Stimulated activated CD4-positive, alpha-beta T cell treated with anti-CD3 and anti-CD28 coated beads, Interleukin-4, amount 100 ng/mL, for 4 hours (primary cell): ENCODE data around the gene GLIPR1.
A peak's percentile ranks its signal among the peaks of the same experiment; 100 is the strongest.
"Not testable (repeated sequence)": the region's sequence is repeated elsewhere in the genome, so short reads cannot be mapped to it uniquely, and the experiment has no call there.

Source experiments
- DNase-seq, 2 experiments: peaks; one replicate each; pipeline ENCODE4 v3.0.0-alpha.2; 2020

The GLIPR1 gene

DNA sequence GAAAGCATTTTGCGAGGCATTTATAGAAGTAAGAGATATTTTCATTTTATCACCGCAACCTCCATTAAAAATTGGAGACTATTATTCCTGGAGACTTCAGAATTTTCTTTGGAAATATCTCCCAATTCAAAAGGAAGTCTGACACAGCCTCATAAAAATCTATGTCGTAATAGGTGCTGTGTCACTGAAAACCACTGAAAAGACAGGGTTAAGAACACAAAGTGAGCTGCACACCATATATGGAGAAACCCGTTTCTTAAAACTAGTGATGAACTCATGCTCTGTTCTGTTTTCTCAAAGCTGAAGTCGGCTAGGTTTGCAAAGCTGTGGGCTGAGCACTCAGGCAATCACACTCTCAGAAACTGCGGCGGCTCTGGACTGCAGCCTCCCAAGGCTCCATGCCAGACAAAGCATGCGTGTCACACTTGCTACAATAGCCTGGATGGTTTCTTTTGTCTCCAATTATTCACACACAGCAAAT is at the start of gene GLIPR1:
Gene GLIPR1, plus strand, starts transcription at position 287 of the 481 bp plus-strand sequence. Its CDS starts 126 bp downstream, at position 413.
- peak; percentile 58 to 71 for DNase-seq

DNA sequence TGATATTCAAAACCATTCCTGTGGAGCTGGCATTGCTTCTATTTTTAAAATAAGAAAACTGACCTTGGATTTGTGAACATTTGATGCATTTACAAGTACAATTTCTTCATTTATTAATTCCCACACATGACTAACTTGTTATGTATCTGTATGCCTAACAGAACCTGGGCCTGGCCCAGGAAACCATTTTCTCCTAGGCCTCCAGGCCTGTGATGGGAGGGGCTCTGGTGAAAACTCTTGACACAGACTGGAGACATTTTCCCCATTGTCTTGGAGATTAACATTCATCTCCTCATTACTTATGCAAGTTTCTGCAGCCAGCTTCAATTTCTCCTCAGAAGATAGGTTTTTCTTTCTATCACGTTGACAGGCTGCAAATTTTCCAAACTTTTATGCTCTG is 47.6 kb upstream of the GLIPR1 start:
- no peak for DNase-seq

DNA sequence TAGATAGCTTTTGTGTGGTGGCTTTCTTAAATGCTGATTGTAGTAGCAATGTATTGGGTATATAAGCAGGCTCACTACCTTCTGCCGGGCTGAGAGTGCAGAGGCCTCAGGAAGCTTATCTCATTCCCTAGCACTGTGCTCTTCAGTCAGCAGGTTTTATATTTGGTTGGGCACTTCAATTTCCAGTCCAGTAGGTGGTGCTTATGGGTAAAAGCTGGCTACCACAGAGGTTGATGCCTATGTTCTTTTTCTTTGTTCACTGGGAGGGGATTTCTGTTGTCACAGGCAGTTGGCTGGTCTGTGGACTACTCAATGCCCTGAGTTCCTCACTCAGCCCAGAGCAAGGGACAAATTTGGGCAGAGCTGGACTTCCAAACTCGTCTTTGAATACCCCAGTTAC is 43.0 kb upstream of the GLIPR1 start:
- DNase-seq: no peak

DNA sequence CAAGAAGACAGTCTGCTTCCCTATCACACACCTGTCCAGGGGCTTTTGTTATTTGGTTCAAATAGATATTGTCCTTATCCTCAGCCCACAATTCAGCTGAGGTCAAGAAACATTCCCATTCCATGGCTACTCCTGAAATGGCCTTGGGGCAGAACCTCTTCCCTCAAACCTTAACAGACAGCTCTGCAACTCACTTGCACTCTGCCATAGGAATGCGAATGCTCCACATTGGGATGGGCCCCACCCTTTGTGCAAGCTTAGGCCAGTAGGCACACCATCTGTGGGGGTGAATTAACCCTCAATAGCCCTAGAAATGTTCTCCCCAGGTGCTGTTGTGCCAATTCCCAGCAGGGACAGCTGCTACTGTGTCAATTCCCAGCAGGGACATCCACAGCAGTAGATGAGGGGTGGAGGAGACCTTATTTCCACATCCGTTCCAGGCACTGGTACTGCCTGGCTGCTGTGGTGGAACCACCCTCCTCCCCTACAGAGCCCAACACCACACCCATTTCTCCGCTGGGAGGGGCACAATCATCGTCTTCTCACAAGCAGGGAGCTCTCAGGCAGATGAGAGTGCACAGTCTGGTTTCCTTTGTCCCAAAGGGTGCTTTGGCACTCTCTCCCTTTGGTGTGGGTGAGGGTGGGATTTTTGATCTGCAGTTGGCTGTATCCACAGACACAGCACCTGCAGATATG is 42.3 kb upstream of the GLIPR1 start:
- no peak for DNase-seq

DNA sequence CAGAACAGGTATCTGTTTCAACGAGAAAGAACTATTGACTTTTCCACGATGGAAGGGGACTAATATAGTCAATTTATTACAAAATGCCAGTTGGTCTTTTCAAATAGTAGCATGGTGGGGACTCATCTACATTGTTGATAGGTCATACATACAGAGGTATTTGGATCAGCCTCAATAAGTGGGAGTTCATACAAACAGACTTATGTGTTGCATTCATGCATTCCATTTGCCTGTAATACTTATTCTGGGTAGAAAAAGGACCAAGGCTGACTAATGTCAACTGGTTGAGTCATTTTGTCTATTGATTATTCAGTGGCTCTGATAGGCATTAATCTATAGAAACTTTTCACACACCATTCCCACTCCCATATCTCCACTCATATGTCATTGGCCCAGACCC is 41.5 kb upstream of the GLIPR1 start:
- no peak for DNase-seq

DNA sequence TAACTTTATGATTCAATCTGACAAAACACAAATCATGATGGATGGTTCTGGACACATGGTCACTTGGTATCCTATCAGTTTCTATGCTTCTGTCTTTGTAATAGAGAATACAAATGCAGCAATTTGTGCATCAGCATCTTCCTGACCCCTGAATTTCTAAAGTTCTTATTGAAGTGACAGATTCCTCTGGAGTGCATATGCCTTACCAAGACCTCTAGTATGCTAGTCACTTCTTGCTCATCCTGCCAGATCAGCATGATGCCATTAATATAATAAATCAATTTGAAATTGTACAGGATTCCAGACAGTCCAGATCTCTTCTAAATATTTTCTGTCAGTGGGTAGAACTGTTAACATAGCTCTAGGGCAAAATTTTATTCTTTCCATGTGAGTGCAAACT is 40.6 kb upstream of the GLIPR1 start:
- no peak for DNase-seq

DNA sequence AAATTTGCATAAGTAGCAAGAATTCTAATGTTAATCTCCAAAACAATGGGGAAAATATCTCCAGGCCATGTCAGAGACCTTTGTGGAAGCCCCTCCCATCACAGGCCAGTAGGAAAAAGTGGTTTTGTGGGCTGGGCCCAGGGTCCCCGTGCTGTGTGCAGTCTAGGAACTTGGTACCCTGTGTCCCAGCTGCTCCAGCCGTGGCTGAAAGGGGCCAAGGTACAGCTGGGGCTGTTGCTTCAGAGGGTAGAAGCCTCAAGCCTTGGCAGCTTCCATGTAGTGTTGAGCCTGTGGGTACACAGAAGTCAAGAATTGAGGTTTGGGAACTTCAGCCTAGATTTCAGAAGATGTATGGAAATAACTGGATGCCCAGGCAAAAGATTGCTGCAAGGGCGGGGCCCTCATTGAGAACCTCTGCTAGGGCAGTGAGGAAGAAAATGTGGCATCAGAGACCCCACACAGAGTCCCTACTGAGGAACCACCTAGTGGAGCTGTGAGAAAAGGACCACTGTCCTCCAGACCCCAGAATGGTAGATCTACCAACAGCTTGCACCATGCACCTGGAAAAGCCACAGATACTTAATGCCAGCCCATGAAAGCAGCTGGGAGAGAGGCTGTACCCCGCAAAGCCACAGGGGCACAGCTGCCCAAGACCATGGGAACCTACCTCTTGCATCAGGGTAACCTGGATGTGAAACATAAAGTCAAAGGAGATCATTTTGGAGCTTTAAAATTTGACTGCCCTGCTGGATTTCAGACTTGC is 38.7 kb upstream of the GLIPR1 start:
- DNase-seq: not testable (repeated sequence)

DNA sequence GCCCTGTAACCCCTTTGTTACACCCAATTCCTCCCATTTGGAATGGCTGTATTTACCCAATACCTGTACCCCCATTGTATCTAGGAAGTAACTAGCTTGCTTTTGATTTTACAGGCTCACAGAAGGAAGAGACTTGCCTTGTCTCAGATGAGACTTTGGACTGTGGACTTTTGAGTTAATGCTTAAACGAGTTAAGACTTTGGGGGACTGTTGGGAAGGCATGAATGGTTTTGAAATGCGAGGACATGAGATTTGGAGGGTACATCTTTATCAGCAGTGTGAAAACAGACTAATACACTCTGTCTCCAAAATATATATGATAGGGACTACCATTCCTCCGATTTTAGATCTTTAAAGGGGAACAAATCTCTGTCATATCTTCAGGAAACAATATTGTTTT is 38.1 kb upstream of the GLIPR1 start:
- not testable (repeated sequence) for DNase-seq

DNA sequence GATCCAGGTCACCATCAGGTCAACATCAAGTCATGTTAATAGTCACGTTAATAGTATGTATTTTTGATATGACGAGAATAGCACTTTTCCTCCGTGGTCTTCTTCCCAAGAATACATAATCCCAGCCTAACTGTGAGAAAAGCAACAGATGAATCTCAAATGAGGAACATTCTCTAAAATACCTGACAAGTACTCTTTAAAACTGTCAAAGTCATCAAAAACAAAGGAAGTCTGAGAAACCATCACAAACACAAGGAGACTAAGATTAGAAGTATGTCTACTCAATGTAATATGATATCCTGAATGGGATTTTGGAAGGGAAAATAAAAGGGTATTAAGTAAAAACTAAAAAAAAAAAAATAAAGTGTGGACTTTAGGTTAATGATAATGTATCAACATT is 36.8 kb upstream of the GLIPR1 start:
- no peak for DNase-seq

DNA sequence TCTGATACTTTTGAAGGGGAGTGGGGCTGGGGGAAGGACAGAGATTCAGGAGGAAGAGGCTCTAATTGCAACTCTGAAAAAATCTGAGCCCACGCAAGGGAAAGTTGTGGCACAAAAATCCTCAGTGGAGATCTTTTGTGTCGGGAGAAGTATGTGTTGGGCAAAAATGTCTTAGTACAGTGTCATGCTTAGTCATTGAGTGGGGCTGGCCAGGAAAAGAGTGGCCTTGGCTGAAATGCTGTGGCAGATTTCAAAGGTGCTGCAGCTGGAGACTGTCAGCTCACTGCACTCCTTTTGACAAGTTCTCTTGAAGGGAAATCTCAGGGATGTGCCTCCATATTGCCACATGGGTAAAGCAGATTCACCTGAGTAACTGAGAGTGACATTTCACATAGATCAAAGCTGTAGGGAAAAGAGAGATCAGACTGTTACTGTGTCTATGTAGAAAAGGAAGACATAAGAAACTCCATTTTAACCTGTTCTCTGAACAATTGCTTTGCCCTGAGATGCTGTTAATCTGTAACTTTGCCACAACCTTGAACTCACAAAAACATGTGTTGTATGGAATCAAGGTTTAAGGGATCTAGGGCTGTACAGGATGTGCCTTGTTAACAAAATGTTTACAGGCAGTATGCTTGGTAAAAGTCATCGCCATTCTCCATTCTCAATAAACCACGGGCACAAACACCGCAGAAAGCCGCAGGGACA is 36.0 kb upstream of the GLIPR1 start:
- no peak for DNase-seq

DNA sequence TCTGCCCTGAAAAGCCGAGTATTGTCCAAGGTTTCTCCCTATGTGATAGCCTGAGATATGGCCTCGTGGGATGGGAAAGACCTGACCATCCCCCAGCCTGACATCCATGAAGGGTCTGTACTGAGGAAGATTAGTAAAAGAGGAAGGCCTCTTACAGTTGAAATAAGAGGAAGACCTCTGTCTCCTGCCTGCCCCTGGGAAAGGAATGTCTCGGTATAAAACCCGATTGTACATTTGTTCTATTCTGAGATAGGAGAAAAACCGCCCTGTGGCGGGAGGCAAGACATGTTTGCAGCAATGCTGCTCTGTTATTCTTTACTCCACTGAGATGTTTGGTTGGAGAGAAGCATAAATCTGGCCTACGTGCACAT is 35.4 kb upstream of the GLIPR1 start:
- not testable (repeated sequence) for DNase-seq

DNA sequence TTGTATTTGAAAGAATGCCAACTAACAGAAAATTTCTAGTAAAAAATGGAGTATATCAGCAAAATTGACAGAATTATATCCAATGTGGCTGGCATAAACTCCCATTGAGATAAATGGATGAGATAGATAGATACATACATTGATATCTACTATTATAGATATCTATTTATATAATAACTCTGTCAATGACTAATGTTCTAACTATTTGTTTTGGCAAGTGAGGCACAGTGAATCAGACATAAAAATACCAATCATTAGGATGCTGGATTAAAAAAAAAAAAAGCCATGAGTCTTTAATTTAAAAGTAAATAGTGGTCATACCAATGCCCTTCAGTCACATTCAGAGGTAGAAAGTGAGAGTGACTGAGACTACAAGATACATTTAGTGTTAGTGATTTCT is 33.7 kb upstream of the GLIPR1 start:
- no peak for DNase-seq

DNA sequence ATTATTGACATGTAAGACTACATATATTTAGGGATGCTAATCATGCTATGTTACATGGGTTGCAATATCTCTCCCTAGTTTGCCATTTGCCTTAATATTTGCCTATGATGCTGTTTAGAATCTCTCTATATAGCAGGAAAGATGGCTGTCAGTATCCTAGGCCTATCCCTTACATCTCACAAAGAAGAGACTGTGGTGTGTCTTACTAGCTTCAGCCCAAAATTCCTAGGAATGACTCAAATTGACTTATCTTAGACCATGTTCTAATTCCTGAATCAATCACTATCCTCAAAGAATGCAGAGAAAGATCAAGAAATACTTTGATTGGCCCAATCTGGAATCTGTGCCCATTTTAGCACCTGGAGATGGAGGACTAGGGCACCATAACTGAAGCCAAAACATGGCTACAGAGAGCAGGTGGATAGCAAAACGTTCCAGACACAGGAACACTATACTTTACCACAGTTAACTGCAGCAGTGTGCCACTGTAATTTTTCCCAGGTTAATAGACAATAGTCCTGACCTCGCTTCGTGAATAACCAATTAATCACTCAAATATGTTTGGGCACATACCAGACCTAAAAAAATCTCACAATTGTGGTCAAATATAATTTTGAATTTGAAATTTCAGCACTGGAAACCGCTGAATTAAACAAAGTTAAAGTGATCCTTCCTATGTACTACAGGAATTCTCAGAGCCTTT is 32.7 kb upstream of the GLIPR1 start:
- DNase-seq: no peak

DNA sequence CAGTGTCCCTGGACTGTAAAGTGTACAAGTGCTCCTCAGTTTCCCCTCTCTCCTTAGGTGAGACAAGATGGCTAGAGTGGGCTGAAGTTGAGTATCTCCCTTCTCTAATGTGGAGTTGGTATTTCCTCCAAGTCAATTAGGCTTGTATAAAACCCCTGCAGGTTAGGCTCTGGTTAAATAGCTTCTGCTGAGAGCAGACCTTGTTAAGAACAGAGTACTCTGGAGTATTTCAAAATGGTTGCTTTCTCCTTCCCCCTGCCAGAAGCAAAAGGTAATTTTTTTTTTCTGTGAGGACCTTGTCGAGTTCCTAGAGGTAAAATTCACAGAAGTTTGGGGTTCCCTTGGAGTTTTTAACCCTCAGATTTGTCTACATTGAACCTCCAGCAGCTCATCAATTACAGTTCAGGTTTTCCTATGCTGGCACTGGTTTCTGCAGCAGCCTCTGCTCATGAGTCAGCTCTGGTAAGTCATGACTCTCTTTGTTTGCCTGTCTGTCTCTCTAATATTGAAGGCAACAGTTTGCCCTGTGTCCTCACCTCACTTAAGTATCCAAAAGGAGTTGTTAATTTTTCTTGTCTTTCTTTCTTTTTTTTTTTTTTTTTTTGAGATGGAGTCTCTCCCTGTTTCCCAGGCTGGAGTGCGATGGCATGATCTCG is 27.8 kb upstream of the GLIPR1 start:
- no peak for DNase-seq

DNA sequence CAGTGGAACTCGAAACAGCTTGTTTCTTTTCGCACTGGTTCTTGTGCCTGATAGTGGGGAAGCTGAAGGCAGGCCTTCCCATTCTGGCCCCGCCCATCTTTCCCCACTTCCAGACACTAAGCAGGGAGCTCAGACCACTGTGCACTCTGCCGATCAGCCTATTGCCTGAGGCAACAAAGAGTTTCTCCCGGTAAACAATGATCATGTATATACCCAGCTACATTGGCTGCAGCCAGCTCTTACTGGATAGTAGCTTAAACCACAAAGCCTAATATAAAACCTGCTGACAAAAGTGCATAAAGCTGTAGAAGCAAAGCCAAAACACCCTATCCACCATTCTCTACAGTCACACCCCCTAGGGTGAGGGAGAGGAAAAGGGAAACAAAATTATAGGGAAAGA is 24.7 kb upstream of the GLIPR1 start:
- DNase-seq: no peak

DNA sequence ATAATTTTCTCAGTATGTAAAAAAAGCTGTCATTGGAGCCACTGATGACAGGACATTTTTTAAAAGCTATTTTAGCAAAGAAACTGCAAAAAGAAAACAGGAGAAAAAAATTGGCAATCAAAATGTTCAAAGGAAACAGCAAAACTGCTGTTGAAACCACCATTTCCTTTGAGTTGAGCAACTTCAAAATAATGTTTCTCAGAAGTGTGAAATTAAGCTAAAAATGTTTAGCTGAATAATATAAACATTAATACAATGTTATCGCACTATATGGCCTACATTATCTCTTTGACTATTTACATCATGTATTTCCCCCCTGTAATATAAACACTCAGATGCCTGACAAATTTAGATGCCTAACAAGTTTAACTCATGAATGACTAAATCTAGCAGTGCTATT is 23.4 kb upstream of the GLIPR1 start:
- DNase-seq: no peak

DNA sequence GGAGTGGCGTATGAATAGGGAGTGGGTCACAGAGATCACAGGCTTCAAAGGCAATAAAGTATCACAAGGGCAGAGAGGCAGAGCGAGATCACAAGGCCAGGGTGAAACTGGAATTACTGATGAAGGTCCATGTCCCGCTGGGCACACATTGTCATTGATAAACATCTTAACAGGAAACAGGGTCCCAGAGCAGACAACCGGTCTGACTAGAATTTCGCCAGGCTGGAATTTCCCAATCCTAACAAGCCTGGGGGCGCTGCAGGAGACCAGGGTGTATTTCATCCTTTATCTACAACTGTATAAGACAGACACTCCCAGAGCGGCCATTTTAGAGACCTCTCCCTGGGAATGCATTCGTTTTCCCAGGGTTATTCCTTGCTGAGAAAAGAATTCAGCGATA is 22.7 kb upstream of the GLIPR1 start:
- not testable (repeated sequence) for DNase-seq

DNA sequence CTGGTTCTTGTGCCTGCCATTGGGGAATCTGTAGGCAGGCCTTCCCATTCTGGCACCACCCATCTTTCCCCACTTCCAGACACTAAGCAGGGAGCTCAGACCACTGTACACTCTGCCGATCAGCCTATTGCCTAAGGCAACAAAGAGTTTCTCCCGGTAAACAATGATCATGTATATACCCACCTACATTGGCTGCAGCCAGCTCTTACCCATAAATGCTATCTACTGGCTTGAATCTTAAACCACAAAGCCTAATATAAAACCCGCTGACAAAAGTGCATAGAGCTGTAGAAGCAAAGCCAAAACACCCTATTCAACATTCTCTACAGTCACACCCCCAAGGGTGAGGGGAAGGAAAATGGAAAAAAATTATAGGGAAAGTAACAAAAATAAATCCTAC is 20.8 kb upstream of the GLIPR1 start:
- DNase-seq: no peak

DNA sequence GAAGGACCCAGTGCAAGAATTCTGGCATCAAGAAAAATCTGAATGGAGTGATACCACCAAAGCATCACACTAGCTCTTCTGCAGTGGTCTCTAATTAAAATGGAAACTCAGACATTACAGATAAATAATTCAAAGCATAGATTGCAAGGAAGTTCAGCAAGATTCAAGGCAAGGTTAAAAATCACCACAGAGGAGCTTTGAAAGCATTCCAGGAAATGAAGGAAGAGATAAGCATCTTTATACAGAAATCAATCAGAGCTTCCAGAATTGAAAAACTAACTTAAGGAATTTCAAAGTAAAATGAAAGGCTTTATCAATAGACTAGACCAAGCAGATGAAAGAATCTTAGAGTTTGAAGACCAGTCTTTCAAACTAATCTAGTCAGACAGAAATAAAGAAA is 20.4 kb upstream of the GLIPR1 start:
- no peak for DNase-seq

DNA sequence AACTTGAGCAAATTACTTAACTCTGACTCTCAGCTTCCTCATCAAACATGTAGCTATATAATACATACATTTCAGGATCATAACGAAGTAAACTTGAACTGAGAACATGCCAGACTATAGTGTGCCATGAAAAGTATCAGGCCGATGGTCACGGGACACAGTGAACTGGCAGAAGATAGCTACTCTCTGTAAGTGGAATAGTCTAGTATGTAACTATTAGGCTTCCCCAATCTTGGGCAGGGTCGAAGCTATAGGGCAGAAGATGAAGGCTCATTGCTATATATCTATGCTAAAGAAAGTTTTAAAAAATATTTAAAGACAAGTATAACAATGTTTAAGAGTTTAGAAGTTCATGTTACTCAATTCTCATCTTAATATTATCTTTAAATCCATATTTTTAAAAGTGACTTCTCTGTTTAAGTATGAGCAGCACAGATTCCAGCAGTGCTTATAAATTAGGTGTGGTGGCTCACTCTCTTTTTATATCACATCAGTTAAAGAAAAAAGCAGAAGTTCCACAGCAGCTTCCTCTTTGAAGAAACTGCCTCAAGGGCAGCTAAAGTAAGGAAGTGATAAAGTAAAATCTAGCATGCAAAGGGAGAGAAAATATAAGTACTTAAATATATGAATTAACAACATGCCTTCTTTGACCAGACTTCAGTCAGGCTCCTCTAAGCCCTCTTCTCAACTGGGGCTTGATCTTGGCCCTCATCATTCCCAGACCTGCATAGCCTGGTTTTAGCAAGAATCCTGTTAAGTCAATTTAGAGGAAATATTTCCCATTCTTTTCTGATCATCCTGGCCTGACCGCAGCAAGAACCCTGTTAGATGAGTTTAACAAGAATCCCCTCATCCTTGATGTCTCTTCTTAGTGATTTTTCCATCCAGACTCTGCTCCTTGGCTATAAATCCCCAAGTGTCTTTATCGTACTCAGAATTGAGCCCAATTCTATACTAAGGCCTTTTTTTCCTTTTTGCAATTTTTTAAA is 8.4 kb upstream of the GLIPR1 start:
- DNase-seq: no peak

DNA sequence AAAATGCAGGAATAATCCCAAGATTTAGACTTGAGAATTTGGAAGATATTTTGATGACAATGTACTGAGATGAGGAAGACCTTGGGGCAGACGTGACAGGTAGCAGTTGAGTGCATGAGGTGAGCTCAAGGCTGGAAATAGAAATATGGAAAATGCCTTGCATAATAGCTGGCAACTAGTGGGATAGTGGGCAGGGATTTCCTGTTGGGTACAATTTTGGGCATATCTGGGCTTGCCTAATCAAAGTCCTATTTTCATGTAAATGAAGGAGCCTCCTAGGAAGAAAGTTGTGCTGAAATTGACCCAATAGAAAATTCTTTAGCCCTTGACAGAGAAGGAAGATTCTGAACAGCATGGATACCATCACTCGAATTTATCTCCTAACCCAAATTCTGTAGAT is 6.4 kb upstream of the GLIPR1 start:
- no peak for DNase-seq
